HEK293 (cell line): ENCODE results near the gene ARAP1.

Experiments used
- CTCF ChIP-seq: fragments of 450-650 bp; formaldehyde crosslinking; IDR thresholded peaks from 2 replicates; pipeline ENCODE4 v1.5.1; 2016; ENCODE audit warnings: missing biosample characterization, missing genetic modification characterization
- ZNF747 ChIP-seq: fragments of 450-650 bp; formaldehyde crosslinking; IDR thresholded peaks from 2 replicates; pipeline ENCODE4 v1.5.1; 2016; ENCODE audit warnings: missing biosample characterization, missing genetic modification characterization

- TF ChIP-seq ZNF747 (tag by site-specific recombination), result no peak
- no peak for TF ChIP-seq CTCF (tag by site-specific recombination)
Measured at GRCh38 chr11:72712841-72713240, 39.4 kb downstream of the ARAP1 start.
